IMR-90 (cell line): ENCODE measurements around the gene BPTF. TPM values are rescaled to one million over a fixed set of nuclear protein-coding genes. Genes with fewer than 3 reads are reported as not detected.
"Not testable (repeated sequence)": the region's sequence is repeated elsewhere in the genome, so short reads cannot be mapped to it uniquely, and the experiment has no call there.

ENCODE experiments used
- ATAC-seq: fragments of 200-7000 bp; cut with Tn5 transposase; 2 replicates; pipeline ENCODE4 v1.9.1; 2020; ENCODE audit warnings: low read depth, mild to moderate bottlenecking, moderate library complexity
- BruUV-seq: library from RNA; stranded (reverse); fragments of 400-500 nt; replicated peaks from 2 replicates; lab custom pipeline; 2021; lab: Mats Ljungman, UMichigan
- CTCF ChIA-PET: fragments of 300-600 bp; formaldehyde crosslinking; extraction: SDS; loops from one replicate; lab custom pipeline; 2021; ENCODE audit warnings: antibody characterized with exemption; lab: Yijun Ruan, JAX
- POLR2A ChIA-PET: fragments of 300-600 bp; sonication (Branson Sonifier 250); formaldehyde crosslinking; loops from one replicate; lab custom pipeline; 2022; ENCODE audit warnings: antibody characterized with exemption; ENCODE audit not compliant: unreplicated experiment; lab: Charles Lee
- DNase-seq: peaks from one replicate; pipeline ENCODE4 v3.0.0; 2013
- H2AFZ ChIP-seq: replicated peaks from 2 replicates; pipeline ENCODE3; 2013; ENCODE audit warnings: low read length, mild to moderate bottlenecking; ENCODE audit not compliant: poor library complexity
- H2AK5ac ChIP-seq: 2 replicates; pipeline ENCODE4 v1.6.1; 2013; ENCODE audit warnings: low read depth, low read length, inconsistent platforms
- H2AK9ac ChIP-seq: replicated peaks from 2 replicates; pipeline ENCODE3; 2013; ENCODE audit warnings: mild to moderate bottlenecking, low read depth, low read length, moderate library complexity; ENCODE audit not compliant: poor library complexity
- H2BK120ac ChIP-seq: 2 replicates; pipeline ENCODE4 v1.6.1; 2013; ENCODE audit warnings: low read depth, low read length, inconsistent platforms
- H2BK15ac ChIP-seq: 3 replicates; pipeline ENCODE4 v1.6.1; 2013; ENCODE audit warnings: low read depth, low read length, inconsistent platforms
- H2BK20ac ChIP-seq: 2 replicates; pipeline ENCODE4 v1.6.1; 2013; ENCODE audit warnings: low read depth, mild to moderate bottlenecking, inconsistent platforms, low read length, moderate library complexity
- H2BK5ac ChIP-seq: 2 replicates; pipeline ENCODE4 v1.6.1; 2013; ENCODE audit warnings: mild to moderate bottlenecking, low read depth, low read length, inconsistent platforms; ENCODE audit not compliant: poor library complexity, severe bottlenecking
- H3K14ac ChIP-seq: replicated peaks from 2 replicates; pipeline ENCODE4 v1.6.1; 2013; ENCODE audit warnings: low read depth, low read length, inconsistent platforms
- H3K18ac ChIP-seq: 2 replicates; pipeline ENCODE4 v1.6.1; 2013; ENCODE audit warnings: low read depth, low read length, control low read depth
- H3K23ac ChIP-seq: 2 replicates; pipeline ENCODE4 v1.6.1; 2013; ENCODE audit warnings: low read depth, low read length, inconsistent platforms
- H3K27ac ChIP-seq: 2 replicates; pipeline ENCODE4 v1.5.1; 2013; ENCODE audit warnings: mild to moderate bottlenecking, control low read depth, low read length; ENCODE audit not compliant: insufficient read depth
- H3K27me3 ChIP-seq: 2 replicates; pipeline ENCODE4 v1.6.1; 2013; ENCODE audit warnings: low read length; ENCODE audit not compliant: control insufficient read depth, insufficient read depth
- H3K36me3 ChIP-seq: 2 replicates; pipeline ENCODE4 v1.6.1; 2013; ENCODE audit warnings: low read length, mixed read lengths; ENCODE audit not compliant: control insufficient read depth, insufficient read depth
- H3K4ac ChIP-seq: 2 replicates; pipeline ENCODE4 v1.6.1; 2013; ENCODE audit warnings: low read depth, low read length, inconsistent platforms
- H3K4me1 ChIP-seq: 2 replicates; pipeline ENCODE4 v1.6.1; 2013; ENCODE audit warnings: low read length, mixed read lengths; ENCODE audit not compliant: control insufficient read depth, insufficient read depth
- H3K4me2 ChIP-seq: 2 replicates; pipeline ENCODE4 v1.6.1; 2013; ENCODE audit warnings: low read depth, mild to moderate bottlenecking, control low read depth, low read length, moderate library complexity
- H3K4me3 ChIP-seq: 2 replicates; pipeline ENCODE4 v1.5.1; 2013; ENCODE audit warnings: low read depth, mild to moderate bottlenecking, control low read depth, low read length, moderate library complexity; ENCODE audit not compliant: insufficient read depth
- H3K56ac ChIP-seq: 2 replicates; pipeline ENCODE4 v1.6.1; 2013; ENCODE audit warnings: low read length, inconsistent platforms; ENCODE audit not compliant: insufficient read depth; ENCODE audit errors: extremely low read depth
- H3K79me1 ChIP-seq, 2 experiments: 2 replicates each; pipeline ENCODE4 v1.6.1; 2013; ENCODE audit warnings: low read length in 2 of 2, inconsistent platforms in 1 of 2, low read depth in 1 of 2
- H3K9ac ChIP-seq: 2 replicates; pipeline ENCODE4 v1.6.1; 2013; ENCODE audit warnings: low read depth, low read length, control low read depth
- H3K9me1 ChIP-seq: 2 replicates; pipeline ENCODE4 v1.6.1; 2013; ENCODE audit warnings: low read length, inconsistent platforms; ENCODE audit not compliant: insufficient read depth
- H3K9me3 ChIP-seq: 2 replicates; pipeline ENCODE4 v1.6.1; 2013; ENCODE audit warnings: low read length; ENCODE audit not compliant: control insufficient read depth, insufficient read depth
- H4K20me1 ChIP-seq: 2 replicates; pipeline ENCODE4 v1.6.1; 2013; ENCODE audit warnings: low read length, inconsistent platforms; ENCODE audit not compliant: insufficient read depth
- H4K5ac ChIP-seq: 2 replicates; pipeline ENCODE4 v1.6.1; 2013; ENCODE audit warnings: mild to moderate bottlenecking, low read depth, low read length, control low read depth
- H4K8ac ChIP-seq, 2 experiments: 2 replicates each; pipeline ENCODE4 v1.6.1; 2013; ENCODE audit warnings: low read depth in 2 of 2, low read length in 2 of 2, control low read depth in 1 of 2, inconsistent platforms in 1 of 2
- H4K91ac ChIP-seq: 2 replicates; pipeline ENCODE4 v1.6.1; 2013; ENCODE audit warnings: low read depth, low read length, inconsistent platforms; ENCODE audit not compliant: insufficient read depth
- WGBS, 2 experiments: methylation state at CpG; one replicate each; pipeline versions ENCODE4 v1.1.5 to v1.1.7; 2013; ENCODE audit warnings: missing lambda C conversion rate in 2 of 2; ENCODE audit not compliant: insufficient read length in 1 of 2; ENCODE audit errors: extremely low coverage in 2 of 2; 5-methylcytosine and 5-hydroxymethylcytosine counted together
- dilution Hi-C: fragments of 300-500 bp; cut with HindIII; formaldehyde crosslinking; loops from one replicate; pipeline ENCODE4 v1.14.3; 2018; ENCODE audit warnings: low sequenced_read_pairs; ENCODE audit not compliant: unreplicated experiment
- in situ Hi-C: fragments of 300-500 bp; cut with MboI; formaldehyde crosslinking; loops from 3 replicates; pipeline ENCODE4 v1.14.3; 2019; ENCODE audit warnings: low sequenced_read_pairs, inconsistent platforms, mixed read lengths
- intact Hi-C: fragments of 100-400 bp; cut with micrococcal nuclease; formaldehyde crosslinking; loops from 2 replicates; pipeline ENCODE4 v1.10.0; 2022
- polyA plus RNA-seq, 3 experiments: library from polyadenylated mRNA; depleted of rRNA; stranded (reverse); fragments of >200 nt; gene quantifications; 2 replicates each; pipeline ENCODE4 v1.2.3, GENCODE V29; 2012; ENCODE audit warnings: low replicate concordance in 1 of 3
- total RNA-seq: library from RNA; depleted of rRNA; stranded (reverse); fragments of >200 nt; gene quantifications from 2 replicates; pipeline ENCODE4 v1.2.3, GENCODE V29; 2012

Gene BPTF
- total and polyA plus RNA-seq, 2 of the 4 experiments (the other 2 are of a cell fraction): 32.3 to 35.7 TPM

- intact Hi-C loops, H3K9me3 ChIP-seq, H3K4me2 ChIP-seq, H3K56ac ChIP-seq, H2BK120ac ChIP-seq, H3K4me1 ChIP-seq, H3K14ac ChIP-seq, H2BK20ac ChIP-seq, H3K9me1 ChIP-seq, H3K79me1 ChIP-seq, H4K8ac ChIP-seq, DNase-seq, H3K4ac ChIP-seq, H4K20me1 ChIP-seq, H3K23ac ChIP-seq, H2AK9ac ChIP-seq, H3K9ac ChIP-seq, dilution Hi-C loops, H2BK5ac ChIP-seq, ATAC-seq, H4K5ac ChIP-seq, BruUV-seq, H2BK15ac ChIP-seq, H2AFZ ChIP-seq, H4K91ac ChIP-seq, CTCF ChIA-PET, H3K27me3 ChIP-seq, in situ Hi-C loops, H3K4me3 ChIP-seq, H3K18ac ChIP-seq, POLR2A ChIA-PET, H2AK5ac ChIP-seq, H3K27ac ChIP-seq: not testable (repeated sequence)
- no CpG with 5 or more reads among the region's 4 CpGs for WGBS, 2 experiments
- H3K36me3 ChIP-seq: peaks cover 60% of the 10 kb centered on the region
Observed at GRCh38 chr17:67928842-67929241, 103.5 kb downstream of the BPTF start.
